Renal pelvis (tissue), 4 donors: ENCODE results near the gene GALNT12. TPM values are rescaled to one million over a fixed set of nuclear protein-coding genes. Genes with fewer than 3 reads are reported as not detected.

Source experiments
- DNase-seq: peaks from one replicate; pipeline ENCODE4 v3.0.0-alpha.2; 2013
- polyA plus RNA-seq, 3 donors: library from polyadenylated mRNA; unstranded; fragments of 120-200 nt; gene quantifications; one replicate each; pipeline ENCODE4 v1.2.1, GENCODE V29; 2013; ENCODE audit not compliant: insufficient read length in 3 of 3

GALNT12 gene
- polyA plus RNA-seq, 3 donors, result 8.3 to 9.9 (median 9.2) TPM

GRCh38 chr9:98798254-98798653 is 9.2 kb upstream of the GALNT12 start:
- no peak for DNase-seq

- DNase-seq, result no peak
Measured at GRCh38 chr9:98801561-98801960, 5.9 kb upstream of the GALNT12 start.

DNA sequence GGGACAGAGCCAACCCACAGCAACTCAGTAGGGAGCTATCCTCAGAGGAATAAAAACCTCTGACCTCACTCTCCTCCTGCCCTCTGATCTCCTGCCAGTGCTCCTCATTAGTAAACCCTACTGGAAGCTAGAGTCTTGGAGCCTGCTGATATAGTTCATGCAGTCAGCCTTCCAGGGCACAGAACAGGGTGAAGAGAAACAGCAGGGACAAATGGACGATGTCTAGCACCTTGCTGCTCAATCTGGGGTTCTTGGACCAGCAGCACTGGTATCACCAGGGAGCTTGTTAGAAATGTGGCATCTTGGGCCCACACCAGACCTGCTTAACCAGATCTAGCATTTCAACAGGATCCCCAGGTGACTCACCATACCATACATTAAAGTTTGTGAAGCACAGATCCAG is 5.5 kb upstream of the GALNT12 start:
- DNase-seq, result no peak

DNA sequence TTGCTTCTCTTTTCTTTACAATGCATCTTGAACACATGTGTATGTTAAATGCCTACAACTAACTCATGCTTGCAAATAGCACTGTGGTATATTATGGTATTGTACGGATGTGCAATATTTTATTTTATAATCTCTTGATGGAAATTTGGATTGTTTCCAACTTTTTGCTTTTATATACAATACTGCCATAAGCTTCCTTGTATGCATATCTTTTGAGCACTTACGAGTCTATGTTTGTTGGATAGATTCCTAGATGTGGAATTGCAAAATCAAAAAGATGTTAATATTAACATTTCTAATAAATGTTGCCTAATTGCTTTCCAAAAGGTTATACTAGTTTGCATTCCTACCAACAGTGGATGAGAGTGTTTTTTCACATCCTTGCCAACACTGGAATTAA is 3.4 kb upstream of the GALNT12 start:
- no peak for DNase-seq

DNA sequence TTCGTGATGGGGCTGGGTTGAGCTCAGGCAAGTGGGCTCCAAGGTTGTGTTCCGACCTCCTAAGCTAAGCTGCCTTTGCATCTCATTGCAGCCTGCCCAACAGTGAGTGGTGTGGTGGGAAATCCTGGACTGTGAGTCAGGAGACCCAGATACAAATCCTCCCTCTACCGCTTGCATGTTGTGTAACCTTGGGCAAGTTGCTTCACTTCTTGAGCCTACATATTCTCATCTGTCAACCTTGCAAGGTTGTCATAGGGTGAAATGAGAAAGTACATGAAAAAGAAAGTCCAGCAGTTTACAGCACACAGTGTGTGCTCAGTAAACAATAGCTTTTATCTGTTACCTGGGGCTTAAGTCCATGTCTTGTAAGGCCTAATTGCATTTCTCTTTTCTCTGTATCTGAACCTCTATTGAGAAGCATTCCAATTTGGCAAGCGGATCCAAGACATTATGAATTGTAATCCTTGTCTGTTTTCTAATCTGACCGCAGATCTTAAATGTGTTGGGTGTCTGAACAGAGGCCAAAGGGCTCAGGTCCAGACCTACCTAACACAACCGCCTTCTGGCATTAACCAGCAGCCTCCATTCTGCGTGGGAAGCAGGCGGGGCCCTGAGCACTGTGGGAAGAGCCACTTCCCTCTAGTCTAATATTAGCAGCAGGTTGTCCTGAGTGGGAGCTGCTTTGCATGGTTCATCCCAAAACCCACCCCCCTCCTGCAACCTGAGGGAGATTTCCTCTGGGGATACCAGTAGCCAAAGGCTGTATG is 1.8 kb upstream of the GALNT12 start:
- DNase-seq, result no peak

DNA sequence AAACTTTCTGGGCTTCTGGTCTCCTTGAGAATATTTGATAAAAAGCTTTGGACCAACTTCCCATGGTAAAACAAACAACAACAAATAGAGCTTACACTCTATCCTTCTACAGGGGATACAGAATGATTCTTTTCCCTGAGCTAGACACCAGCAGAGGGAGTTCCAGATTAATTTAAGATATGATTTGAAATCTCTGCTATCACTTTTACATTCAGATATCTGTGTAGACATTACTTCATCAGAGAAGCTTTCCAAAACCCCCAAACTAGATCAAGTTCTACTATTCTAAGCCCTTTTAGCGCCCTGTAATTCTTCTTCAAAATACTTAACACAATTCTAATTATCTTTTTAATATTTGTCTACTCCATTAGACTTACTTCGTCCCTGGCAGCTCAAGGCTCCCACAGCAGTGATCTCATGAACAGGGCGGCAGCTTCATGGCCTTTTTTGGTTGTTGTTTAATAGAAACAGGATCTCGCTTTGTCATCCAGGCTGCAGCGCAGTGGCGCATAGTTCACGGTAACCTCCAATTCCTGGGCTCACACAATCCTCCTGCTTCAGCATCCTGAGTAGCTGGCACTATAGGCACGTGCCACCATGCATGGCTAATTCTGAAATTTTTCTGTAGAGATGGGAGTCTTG is 955 bp upstream of the GALNT12 start:
- DNase-seq, result no peak

- DNase-seq, result no peak
Measured at GRCh38 chr9:98807814-98808195, 335 bp downstream of the GALNT12 start.

- no peak for DNase-seq
Measured at GRCh38 chr9:98808411-98808815, 943 bp downstream of the GALNT12 start.

DNA sequence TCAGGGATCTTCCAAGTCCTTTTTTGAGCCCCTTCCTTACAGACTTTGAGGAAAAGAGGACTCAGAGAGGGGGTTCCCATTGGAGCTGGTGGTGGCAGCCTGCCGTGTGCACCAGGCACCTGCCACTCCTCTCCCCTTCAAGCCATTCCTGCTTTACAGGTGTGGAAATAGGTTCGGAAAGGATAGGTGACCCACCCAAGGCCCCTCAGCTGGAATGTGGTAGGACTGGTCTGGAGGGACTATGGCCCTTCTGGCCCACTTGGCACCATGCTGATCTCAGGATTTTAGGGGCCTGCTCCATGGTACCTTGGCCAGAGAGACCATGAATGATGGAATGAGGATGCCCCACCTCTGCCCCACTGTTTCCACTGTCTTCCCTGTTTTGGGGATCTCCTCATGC is 1.4 kb downstream of the GALNT12 start:
- DNase-seq, result no peak

DNA sequence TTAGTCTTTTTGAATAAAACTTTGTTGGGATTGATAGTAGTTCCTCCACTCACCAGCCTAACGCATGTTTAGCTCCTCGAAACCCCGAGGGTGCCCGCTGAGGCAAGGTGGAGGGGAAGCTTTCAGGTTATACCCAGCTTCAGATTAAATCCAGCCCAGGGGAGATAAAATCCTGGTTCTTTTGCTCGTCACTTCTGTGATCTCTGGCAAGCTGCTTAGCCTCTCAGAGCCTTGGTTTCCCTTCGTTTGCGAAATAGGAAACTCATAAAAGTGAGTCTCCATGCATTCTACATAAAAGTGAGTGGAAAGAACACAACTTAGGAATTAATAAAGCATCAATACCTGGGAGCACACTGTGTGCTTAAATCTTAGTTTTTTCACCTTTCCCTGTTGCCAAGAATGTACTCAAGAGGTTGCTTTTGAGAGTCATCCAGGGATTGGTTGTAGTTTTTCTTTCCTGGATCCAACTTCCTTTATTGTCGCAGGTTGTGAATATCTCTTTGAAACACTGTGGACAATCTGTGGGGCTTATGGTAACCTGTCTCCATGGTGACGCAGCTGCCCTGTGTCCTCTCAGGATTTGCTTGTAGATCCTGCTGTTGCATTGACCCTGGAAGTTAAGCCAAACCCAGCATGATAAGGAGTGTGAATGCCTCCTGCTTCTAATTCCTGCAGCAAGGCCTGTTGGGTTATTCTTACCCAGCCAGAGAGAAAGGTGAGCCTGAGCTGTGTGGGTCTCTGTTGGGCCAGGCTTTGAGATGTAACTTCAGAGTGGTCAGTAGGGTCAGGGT is 2.0 kb downstream of the GALNT12 start:
- no peak for DNase-seq

GRCh38 chr9:98810102-98810842 is 2.8 kb downstream of the GALNT12 start:
- no peak for DNase-seq

DNA sequence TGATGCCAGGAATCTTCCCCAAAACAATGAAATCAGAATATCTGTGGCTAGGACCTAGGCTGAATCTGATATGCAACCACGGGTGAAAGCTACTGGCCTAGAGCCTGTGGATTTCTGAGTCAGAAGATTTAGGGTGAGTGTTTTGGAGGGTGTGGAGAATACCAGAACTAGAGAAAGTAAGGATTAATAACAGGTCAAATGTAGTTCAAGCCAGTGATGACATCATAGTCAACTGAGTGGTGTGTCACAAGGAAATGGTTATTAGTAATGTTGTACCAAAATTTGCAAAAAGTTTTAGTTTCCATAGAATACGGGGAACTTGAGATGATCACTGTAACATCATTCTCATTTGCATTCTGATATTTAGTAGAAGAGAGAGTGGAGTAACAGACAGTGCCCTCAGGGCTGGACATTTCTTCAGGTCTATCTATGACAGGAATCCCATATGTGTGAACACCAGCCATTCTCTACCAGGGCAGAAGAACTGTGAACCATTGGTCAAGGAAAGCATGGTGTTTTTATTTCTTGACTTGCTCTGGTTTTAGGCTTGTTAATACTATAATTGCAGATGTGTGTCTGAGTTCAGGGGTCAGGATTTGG is 3.7 kb downstream of the GALNT12 start:
- DNase-seq, result no peak

DNA sequence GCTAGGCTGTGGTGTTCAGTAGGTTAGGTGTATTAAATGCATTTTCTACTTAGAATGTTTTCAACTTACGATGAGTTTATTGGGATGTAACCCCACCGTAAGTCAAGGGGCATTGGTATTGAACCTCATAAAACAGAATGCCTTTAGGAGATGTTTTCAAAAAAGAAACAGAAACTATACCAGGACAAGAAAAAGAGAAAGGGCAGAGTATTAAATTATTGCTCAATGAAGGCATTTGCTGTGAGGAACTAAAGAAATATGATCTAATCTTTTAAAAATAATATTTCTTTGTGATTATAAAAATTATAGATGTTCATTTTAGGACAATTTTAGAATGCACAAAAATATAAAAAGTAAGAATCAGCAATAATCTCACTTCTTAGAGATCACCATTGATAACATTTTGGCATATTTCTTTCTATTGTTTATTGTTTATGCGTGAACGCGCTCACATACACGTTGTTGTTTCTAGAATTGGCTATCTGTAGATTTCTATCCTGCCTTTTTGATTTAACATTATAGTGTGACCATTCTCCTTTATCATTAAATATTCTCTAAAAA is 8.0 kb downstream of the GALNT12 start:
- no peak for DNase-seq

- DNase-seq, result no peak
Measured at GRCh38 chr9:98818764-98819163, 11.3 kb downstream of the GALNT12 start.

GRCh38 chr9:98819231-98819630 is 11.8 kb downstream of the GALNT12 start:
- no peak for DNase-seq

DNA sequence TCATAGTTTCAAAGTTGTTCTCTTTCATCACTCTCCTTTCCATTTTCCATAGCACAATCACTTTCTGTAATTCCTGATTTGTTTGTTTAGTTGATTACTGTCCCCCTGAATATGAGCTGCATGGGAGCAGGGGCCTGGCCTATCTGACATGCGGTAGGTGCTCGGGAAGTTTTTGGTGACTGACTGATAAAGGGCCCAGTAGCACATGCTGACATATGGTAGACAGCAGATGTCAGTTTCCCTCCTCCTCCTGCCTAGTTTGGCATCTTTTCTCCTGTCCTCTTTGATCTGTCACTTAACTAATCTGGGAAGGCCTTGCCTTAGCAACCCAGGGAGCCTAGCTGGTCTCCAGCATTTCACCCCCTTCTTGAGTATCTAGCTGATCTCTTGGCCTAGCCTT is 14.4 kb downstream of the GALNT12 start:
- no peak for DNase-seq

- no peak for DNase-seq
Measured at GRCh38 chr9:98822661-98823060, 15.2 kb downstream of the GALNT12 start.

GRCh38 chr9:98823666-98824334 is 16.3 kb downstream of the GALNT12 start:
- no peak for DNase-seq

DNA sequence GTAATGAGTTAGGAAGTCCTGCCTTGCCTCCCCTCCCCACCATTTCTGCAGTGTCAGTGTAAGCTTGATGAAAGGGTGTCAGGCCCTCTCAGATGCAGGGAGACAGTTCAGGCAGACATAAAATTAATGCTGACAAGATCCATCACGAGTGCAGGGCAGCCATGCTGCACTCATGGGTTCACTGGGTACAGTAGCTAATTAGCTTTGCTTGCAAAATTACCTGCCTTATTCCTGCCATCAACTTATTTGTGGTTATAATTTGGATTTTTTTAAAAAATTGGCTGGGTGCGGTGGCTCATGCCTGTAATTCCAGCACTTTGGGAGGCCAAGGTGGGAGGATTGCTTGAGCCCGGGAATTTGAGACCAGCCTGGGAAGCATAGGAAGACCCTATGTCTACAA is 17.9 kb downstream of the GALNT12 start:
- no peak for DNase-seq

- DNase-seq, result no peak
Measured at GRCh38 chr9:98826716-98827115, 19.2 kb downstream of the GALNT12 start.

DNA sequence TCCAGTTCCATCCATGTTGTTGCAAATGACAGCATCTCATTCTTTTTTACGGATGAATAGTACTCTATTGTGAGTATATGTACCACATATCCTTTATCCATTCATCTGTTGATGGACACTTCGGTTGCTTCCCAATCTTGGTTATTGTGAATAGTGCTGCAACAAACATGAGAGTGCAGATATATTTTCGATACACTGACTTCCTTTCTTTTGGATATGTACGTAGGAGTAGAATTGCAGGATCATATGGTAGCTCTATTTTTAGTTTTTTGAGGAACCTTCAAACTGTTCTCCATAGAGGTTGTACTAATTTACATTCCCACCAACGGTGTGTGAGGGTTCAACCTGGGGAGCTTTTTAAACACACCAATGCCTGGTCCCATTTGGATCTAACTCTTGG is 22.3 kb downstream of the GALNT12 start:
- DNase-seq, result no peak
